ENCODE measurements around the gene KAT6B.

Gene KAT6B

GRCh38 chr10:74960670-74961069, 134.3 kb downstream of the KAT6B start:
- no peak for DNase-seq

DNA sequence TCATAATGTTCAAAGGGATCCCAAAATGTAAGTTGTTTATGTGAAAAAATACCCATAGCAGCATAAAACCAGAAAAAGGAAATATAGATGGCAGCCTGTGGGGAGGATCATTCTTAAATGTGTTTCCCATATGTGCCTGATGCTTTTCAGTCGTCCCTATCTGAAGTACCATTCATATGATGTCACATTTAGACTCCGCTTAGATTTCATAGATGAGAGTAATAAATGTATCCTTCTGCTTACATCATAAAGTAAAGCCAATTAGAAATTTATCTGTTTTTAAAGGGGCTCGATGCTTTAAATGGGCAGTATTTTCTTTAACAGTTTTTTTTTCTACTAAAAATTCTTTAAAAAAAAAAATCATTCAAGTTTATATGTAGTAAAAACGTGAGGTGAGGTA, 136.1 kb downstream of the KAT6B start:
- no peak for DNase-seq

DNA sequence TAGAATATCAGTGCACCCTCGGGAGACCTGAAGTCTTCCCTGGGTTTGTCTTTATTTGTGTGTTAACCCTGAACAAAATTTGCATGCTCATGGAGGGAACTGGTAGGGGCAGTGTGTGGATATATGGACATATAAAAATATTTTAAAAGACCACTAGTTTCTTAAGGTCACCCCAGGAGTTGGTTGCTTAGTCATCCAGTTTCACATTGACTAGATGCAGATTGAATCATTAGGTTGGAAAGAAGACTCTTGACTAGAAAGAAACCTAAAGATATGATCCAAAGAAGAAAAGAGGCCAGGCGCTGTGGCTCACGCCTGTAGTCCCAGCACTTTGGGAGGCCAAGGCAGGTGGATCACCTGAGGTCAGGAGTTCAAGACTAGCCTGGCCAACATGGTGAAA, 137.1 kb downstream of the KAT6B start:
- peak; percentile 13 for DNase-seq

DNA sequence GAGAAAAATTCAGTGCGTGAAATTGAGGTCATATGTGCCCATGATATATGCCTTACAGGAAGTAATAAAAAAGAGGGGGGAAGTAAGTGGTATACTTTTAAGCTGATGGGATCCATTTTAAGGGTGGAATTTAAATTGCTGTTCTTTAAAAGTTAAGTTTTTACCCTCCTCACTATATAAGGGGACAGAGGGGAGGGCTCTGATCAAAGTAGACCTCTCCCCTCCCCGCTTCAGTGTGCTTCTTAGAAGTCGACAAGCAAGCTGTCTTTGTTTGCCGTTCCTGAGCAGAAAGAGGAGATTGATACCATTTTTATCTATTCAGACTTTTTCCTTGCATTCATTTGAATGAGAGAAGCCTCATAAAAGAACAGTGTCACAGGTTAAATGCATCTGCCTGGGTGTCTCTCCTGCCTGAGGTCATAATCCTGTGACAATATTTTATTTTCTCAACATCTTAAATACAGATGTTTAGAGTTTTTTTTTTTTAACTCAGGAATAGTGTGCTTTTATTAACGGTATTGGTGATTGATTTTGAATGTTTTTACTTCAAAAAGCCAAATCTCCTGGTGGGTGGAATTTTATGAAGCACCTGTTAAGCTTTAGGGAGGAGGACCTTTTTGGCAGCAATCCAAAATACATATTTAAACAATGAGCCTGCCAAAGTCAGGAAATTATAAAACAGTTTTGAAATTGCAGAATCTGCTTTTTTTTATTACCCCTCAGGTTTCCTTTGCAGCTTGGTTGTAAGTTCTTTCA, 141.7 kb downstream of the KAT6B start:
- DNase-seq: no peak

DNA sequence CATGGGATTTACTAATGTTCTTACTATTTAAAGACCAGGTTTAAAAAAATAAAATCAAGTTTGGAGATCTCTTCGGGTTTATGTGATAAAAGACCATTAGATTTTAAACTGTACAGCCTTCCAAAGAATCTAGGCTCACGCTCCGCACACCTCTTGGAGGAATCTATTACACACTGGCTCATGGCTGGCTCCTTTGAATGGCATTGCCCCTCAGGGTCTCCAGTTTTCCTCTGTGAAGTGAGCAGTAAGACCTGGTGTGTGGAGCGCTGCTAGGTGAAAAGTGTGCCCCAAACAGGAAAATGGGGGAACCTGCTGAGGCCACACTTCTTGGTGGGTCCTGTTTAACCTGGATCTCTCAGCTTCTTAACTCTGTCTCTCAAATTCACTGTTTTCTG, 142.3 kb downstream of the KAT6B start:
- no peak for DNase-seq

DNA sequence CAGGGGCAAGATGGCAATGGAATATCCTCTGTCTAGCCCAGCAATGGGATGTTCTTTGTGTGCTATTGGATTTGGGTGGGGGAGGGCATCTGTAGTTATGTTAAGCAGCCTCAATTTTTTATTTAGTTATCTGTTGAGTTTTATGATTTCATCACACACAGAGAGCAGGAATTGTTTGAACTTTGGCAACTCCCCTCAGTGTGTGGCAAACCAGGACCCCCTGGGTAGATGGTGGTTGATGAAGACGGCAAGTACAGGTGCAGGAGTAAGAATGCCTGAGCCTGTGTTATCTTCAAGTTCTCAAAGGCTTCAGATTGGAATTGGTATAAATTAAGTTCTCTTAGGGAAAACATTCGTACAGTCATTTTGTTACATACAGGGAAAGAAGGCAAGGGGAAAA, 142.7 kb downstream of the KAT6B start:
- DNase-seq: no peak

- DNase-seq: no peak
Observed at GRCh38 chr10:74969530-74969929, 143.1 kb downstream of the KAT6B start.

- DNase-seq: no peak
Observed at GRCh38 chr10:74973741-74974392, 147.5 kb downstream of the KAT6B start.

GRCh38 chr10:74975758-74976157, 149.4 kb downstream of the KAT6B start:
- DNase-seq: no peak

DNA sequence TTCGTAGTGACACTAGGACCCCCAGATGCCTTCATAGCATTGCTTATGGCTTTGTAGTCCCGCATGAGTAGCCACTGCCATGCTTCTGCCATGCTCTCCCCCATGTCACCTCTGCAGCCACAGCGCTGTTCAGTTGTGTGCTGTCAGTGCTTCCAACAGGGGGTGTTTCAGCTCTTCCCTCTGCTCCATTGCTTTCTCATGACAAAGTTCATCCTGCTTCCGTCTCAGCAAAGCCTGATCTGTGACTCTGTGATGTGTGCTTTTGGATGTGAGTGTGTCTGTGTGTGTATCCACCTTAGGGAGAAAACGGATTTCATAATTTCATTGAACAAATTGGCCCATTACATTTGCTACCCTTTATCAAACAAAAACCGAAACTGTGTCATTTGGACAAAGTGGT, 150.2 kb downstream of the KAT6B start:
- no peak for DNase-seq

GRCh38 chr10:74977072-74977471, 150.7 kb downstream of the KAT6B start:
- DNase-seq: no peak

GRCh38 chr10:74977913-74978847, 151.8 kb downstream of the KAT6B start:
- no peak for DNase-seq

GRCh38 chr10:74981831-74982633, 155.6 kb downstream of the KAT6B start:
- DNase-seq: no peak

DNA sequence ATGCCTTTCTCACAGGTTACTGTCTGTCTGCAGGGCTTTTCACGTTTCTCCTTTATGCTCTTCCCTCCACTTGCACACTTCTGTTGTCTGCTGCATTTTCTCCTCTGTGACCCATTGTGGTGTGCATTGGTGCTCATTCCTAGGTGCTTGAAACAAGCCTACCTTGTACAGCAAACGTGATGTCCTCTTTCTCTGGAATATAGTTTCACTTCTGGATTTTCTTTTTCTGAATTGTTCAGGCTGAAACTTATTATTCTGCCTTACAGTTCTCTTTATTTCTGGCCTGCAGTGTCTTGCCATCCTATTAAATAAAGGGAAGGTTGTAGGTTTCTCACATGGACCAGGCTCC, 156.2 kb downstream of the KAT6B start:
- no peak for DNase-seq

GRCh38 chr10:74983383-74983782, 157.0 kb downstream of the KAT6B start:
- no peak for DNase-seq

- DNase-seq: no peak
Observed at GRCh38 chr10:74987339-74988053, 161.1 kb downstream of the KAT6B start.

GRCh38 chr10:74988054-74988775, 161.8 kb downstream of the KAT6B start:
- no peak for DNase-seq

- no peak for DNase-seq
Observed at GRCh38 chr10:74988832-74989561, 162.6 kb downstream of the KAT6B start.

DNA sequence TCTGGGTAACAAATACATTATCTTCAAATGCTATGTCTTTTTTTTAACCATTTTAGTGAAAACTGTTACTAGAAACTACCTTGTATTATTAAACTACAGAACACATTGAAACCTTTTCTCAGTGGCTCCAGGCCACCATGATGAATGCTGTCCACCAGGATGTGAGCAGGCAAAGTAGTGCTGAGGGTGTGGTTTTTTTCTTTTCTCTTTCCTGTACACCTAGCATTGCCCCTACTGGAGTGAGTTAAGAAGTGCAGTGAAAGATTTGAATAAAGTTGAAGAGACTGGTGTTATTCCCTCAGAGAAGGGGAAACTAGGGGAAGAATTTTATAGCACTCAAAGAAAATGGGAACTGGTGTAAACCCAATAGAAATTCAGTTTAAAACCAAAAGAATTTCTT, 165.0 kb downstream of the KAT6B start:
- no peak for DNase-seq

GRCh38 chr10:74992068-74992467, 165.7 kb downstream of the KAT6B start:
- DNase-seq: no peak

- no peak for DNase-seq
Observed at GRCh38 chr10:74993649-74994048, 167.2 kb downstream of the KAT6B start.
